IMR-90 (cell line): ENCODE data around the gene MYNN. TPM values are rescaled to one million over a fixed set of nuclear protein-coding genes. Genes with fewer than 3 reads are reported as not detected.

ENCODE experiments used
- ATAC-seq: fragments of 200-7000 bp; cut with Tn5 transposase; 2 replicates; pipeline ENCODE4 v1.9.1; 2020; ENCODE audit warnings: low read depth, mild to moderate bottlenecking, moderate library complexity
- BruUV-seq: library from RNA; stranded (reverse); fragments of 400-500 nt; replicated peaks from 2 replicates; lab custom pipeline; 2021; lab: Mats Ljungman, UMichigan
- CTCF ChIA-PET: fragments of 300-600 bp; formaldehyde crosslinking; extraction: SDS; loops from one replicate; lab custom pipeline; 2021; ENCODE audit warnings: antibody characterized with exemption; lab: Yijun Ruan, JAX
- POLR2A ChIA-PET: fragments of 300-600 bp; sonication (Branson Sonifier 250); formaldehyde crosslinking; loops from one replicate; lab custom pipeline; 2022; ENCODE audit warnings: antibody characterized with exemption; ENCODE audit not compliant: unreplicated experiment; lab: Charles Lee
- DNase-seq: peaks from one replicate; pipeline ENCODE4 v3.0.0; 2013
- H2AFZ ChIP-seq: replicated peaks from 2 replicates; pipeline ENCODE3; 2013; ENCODE audit warnings: low read length, mild to moderate bottlenecking; ENCODE audit not compliant: poor library complexity
- H2AK5ac ChIP-seq: 2 replicates; pipeline ENCODE4 v1.6.1; 2013; ENCODE audit warnings: low read depth, low read length, inconsistent platforms
- H2AK9ac ChIP-seq: replicated peaks from 2 replicates; pipeline ENCODE3; 2013; ENCODE audit warnings: mild to moderate bottlenecking, low read depth, low read length, moderate library complexity; ENCODE audit not compliant: poor library complexity
- H2BK120ac ChIP-seq: 2 replicates; pipeline ENCODE4 v1.6.1; 2013; ENCODE audit warnings: low read depth, low read length, inconsistent platforms
- H2BK15ac ChIP-seq: 3 replicates; pipeline ENCODE4 v1.6.1; 2013; ENCODE audit warnings: low read depth, low read length, inconsistent platforms
- H2BK20ac ChIP-seq: 2 replicates; pipeline ENCODE4 v1.6.1; 2013; ENCODE audit warnings: low read depth, mild to moderate bottlenecking, inconsistent platforms, low read length, moderate library complexity
- H2BK5ac ChIP-seq: 2 replicates; pipeline ENCODE4 v1.6.1; 2013; ENCODE audit warnings: mild to moderate bottlenecking, low read depth, low read length, inconsistent platforms; ENCODE audit not compliant: poor library complexity, severe bottlenecking
- H3K14ac ChIP-seq: replicated peaks from 2 replicates; pipeline ENCODE4 v1.6.1; 2013; ENCODE audit warnings: low read depth, low read length, inconsistent platforms
- H3K18ac ChIP-seq: 2 replicates; pipeline ENCODE4 v1.6.1; 2013; ENCODE audit warnings: low read depth, low read length, control low read depth
- H3K23ac ChIP-seq: 2 replicates; pipeline ENCODE4 v1.6.1; 2013; ENCODE audit warnings: low read depth, low read length, inconsistent platforms
- H3K27ac ChIP-seq: 2 replicates; pipeline ENCODE4 v1.5.1; 2013; ENCODE audit warnings: mild to moderate bottlenecking, control low read depth, low read length; ENCODE audit not compliant: insufficient read depth
- H3K27me3 ChIP-seq: 2 replicates; pipeline ENCODE4 v1.6.1; 2013; ENCODE audit warnings: low read length; ENCODE audit not compliant: control insufficient read depth, insufficient read depth
- H3K36me3 ChIP-seq: 2 replicates; pipeline ENCODE4 v1.6.1; 2013; ENCODE audit warnings: low read length, mixed read lengths; ENCODE audit not compliant: control insufficient read depth, insufficient read depth
- H3K4ac ChIP-seq: 2 replicates; pipeline ENCODE4 v1.6.1; 2013; ENCODE audit warnings: low read depth, low read length, inconsistent platforms
- H3K4me1 ChIP-seq: 2 replicates; pipeline ENCODE4 v1.6.1; 2013; ENCODE audit warnings: low read length, mixed read lengths; ENCODE audit not compliant: control insufficient read depth, insufficient read depth
- H3K4me2 ChIP-seq: 2 replicates; pipeline ENCODE4 v1.6.1; 2013; ENCODE audit warnings: low read depth, mild to moderate bottlenecking, control low read depth, low read length, moderate library complexity
- H3K4me3 ChIP-seq: 2 replicates; pipeline ENCODE4 v1.5.1; 2013; ENCODE audit warnings: low read depth, mild to moderate bottlenecking, control low read depth, low read length, moderate library complexity; ENCODE audit not compliant: insufficient read depth
- H3K56ac ChIP-seq: 2 replicates; pipeline ENCODE4 v1.6.1; 2013; ENCODE audit warnings: low read length, inconsistent platforms; ENCODE audit not compliant: insufficient read depth; ENCODE audit errors: extremely low read depth
- H3K79me1 ChIP-seq, 2 experiments: 2 replicates each; pipeline ENCODE4 v1.6.1; 2013; ENCODE audit warnings: low read length in 2 of 2, inconsistent platforms in 1 of 2, low read depth in 1 of 2
- H3K9ac ChIP-seq: 2 replicates; pipeline ENCODE4 v1.6.1; 2013; ENCODE audit warnings: low read depth, low read length, control low read depth
- H3K9me1 ChIP-seq: 2 replicates; pipeline ENCODE4 v1.6.1; 2013; ENCODE audit warnings: low read length, inconsistent platforms; ENCODE audit not compliant: insufficient read depth
- H3K9me3 ChIP-seq: 2 replicates; pipeline ENCODE4 v1.6.1; 2013; ENCODE audit warnings: low read length; ENCODE audit not compliant: control insufficient read depth, insufficient read depth
- H4K20me1 ChIP-seq: 2 replicates; pipeline ENCODE4 v1.6.1; 2013; ENCODE audit warnings: low read length, inconsistent platforms; ENCODE audit not compliant: insufficient read depth
- H4K5ac ChIP-seq: 2 replicates; pipeline ENCODE4 v1.6.1; 2013; ENCODE audit warnings: mild to moderate bottlenecking, low read depth, low read length, control low read depth
- H4K8ac ChIP-seq, 2 experiments: 2 replicates each; pipeline ENCODE4 v1.6.1; 2013; ENCODE audit warnings: low read depth in 2 of 2, low read length in 2 of 2, control low read depth in 1 of 2, inconsistent platforms in 1 of 2
- H4K91ac ChIP-seq: 2 replicates; pipeline ENCODE4 v1.6.1; 2013; ENCODE audit warnings: low read depth, low read length, inconsistent platforms; ENCODE audit not compliant: insufficient read depth
- CTCF ChIP-seq: conservative IDR thresholded peaks from 2 replicates; pipeline ENCODE4 v1.5.1; 2012; ENCODE audit warnings: mild to moderate bottlenecking, low read depth, low read length, improper control_type of control experiment
- ELK1 ChIP-seq: fragments of 150-350 bp; IDR thresholded peaks from 2 replicates; pipeline ENCODE4 v1.6.1; 2016; ENCODE audit warnings: low read depth, mild to moderate bottlenecking, low read length, moderate library complexity, borderline replicate concordance
- MAZ ChIP-seq: IDR thresholded peaks from 2 replicates; pipeline ENCODE4 v1.6.1; 2012; ENCODE audit warnings: low read depth, mild to moderate bottlenecking, low read length, improper control_type of control experiment, moderate library complexity, borderline replicate concordance
- MXI1 ChIP-seq: IDR thresholded peaks from 2 replicates; pipeline ENCODE4 v1.6.1; 2012; ENCODE audit warnings: low read depth, mild to moderate bottlenecking, low read length, moderate library complexity, borderline replicate concordance
- NFE2L2 ChIP-seq: fragments of 150-350 bp; IDR thresholded peaks from 2 replicates; pipeline ENCODE4 v1.6.1; 2016; ENCODE audit warnings: low read depth, mild to moderate bottlenecking, low read length
- RFX5 ChIP-seq: IDR thresholded peaks from 2 replicates; pipeline ENCODE4 v1.8.0; 2012; ENCODE audit warnings: low read depth, mild to moderate bottlenecking, low read length, moderate library complexity
- USF2 ChIP-seq: fragments of 150-350 bp; IDR thresholded peaks from 2 replicates; pipeline ENCODE4 v1.6.1; 2017; ENCODE audit warnings: mild to moderate bottlenecking, antibody characterized with exemption, low read length, low read depth
- WGBS, 2 experiments: methylation state at CpG; one replicate each; pipeline versions ENCODE4 v1.1.5 to v1.1.7; 2013; ENCODE audit warnings: missing lambda C conversion rate in 2 of 2; ENCODE audit not compliant: insufficient read length in 1 of 2; ENCODE audit errors: extremely low coverage in 2 of 2; 5-methylcytosine and 5-hydroxymethylcytosine counted together
- dilution Hi-C: fragments of 300-500 bp; cut with HindIII; formaldehyde crosslinking; loops from one replicate; pipeline ENCODE4 v1.14.3; 2018; ENCODE audit warnings: low sequenced_read_pairs; ENCODE audit not compliant: unreplicated experiment
- in situ Hi-C: fragments of 300-500 bp; cut with MboI; formaldehyde crosslinking; loops from 3 replicates; pipeline ENCODE4 v1.14.3; 2019; ENCODE audit warnings: low sequenced_read_pairs, inconsistent platforms, mixed read lengths
- intact Hi-C: fragments of 100-400 bp; cut with micrococcal nuclease; formaldehyde crosslinking; loops from 2 replicates; pipeline ENCODE4 v1.10.0; 2022
- polyA plus RNA-seq, 3 experiments: library from polyadenylated mRNA; depleted of rRNA; stranded (reverse); fragments of >200 nt; gene quantifications; 2 replicates each; pipeline ENCODE4 v1.2.3, GENCODE V29; 2012; ENCODE audit warnings: low replicate concordance in 1 of 3
- total RNA-seq: library from RNA; depleted of rRNA; stranded (reverse); fragments of >200 nt; gene quantifications from 2 replicates; pipeline ENCODE4 v1.2.3, GENCODE V29; 2012

MYNN gene
- total and polyA plus RNA-seq, 2 of the 4 experiments (the other 2 are of a cell fraction) = 11.8 to 26.9 TPM

- Histone ChIP-seq H3K79me1 (peaks cover 0 to 3% of the 10 kb centered on the region in 2 experiments; a peak in 1 of 4 replicates), H3K9ac (no peak overlapping the region), H3K9me3 (no peaks in the 10 kb centered on the region), H2AK5ac (no peak overlapping the region), H3K14ac (peak overlapping the region; percentile 55), H3K4me1 (peaks cover 6% of the 10 kb centered on the region), H2BK5ac (no peak overlapping the region), H4K5ac (peak overlapping the region; percentile 35), H3K27me3 (no peaks in the 10 kb centered on the region), H4K20me1 (no peaks in the 10 kb centered on the region), H3K23ac (peak overlapping the region; percentile 80; the same call in 1 of the 2 replicates), H3K4me3 (no peak overlapping the region), H2AK9ac (peak overlapping the region; percentile 95), H2AFZ (peak overlapping the region; percentile 99), H3K4me2 (no peak overlapping the region; the same call in 1 of the 2 replicates), H4K8ac (peak overlapping the region; percentile 62 to 70; a peak in 3 of 4 replicates), H3K9me1 (peaks cover 9% of the 10 kb centered on the region), H2BK120ac (peak overlapping the region; percentile 33), H3K56ac (no peak overlapping the region), H4K91ac (peak overlapping the region; percentile 48; the same call in 1 of the 2 replicates), H3K18ac (no peak overlapping the region), H2BK15ac (0 out of 3 replicates have a peak overlapping the region, but pooled peaks have one; percentile 60), H3K36me3 (no peaks in the 10 kb centered on the region), H2BK20ac (no peak overlapping the region), H3K4ac (peak overlapping the region; percentile 63), H3K27ac (no peak overlapping the region)
- intact Hi-C loops = loop anchor here (5.0 kb wide), 1 partner anchor 36 kb away; no protein-coding TSS in a partner anchor
- dilution Hi-C loops = no loop called here
- ATAC-seq = no peak
- POLR2A ChIA-PET = no interaction called here
- no CpG with 5 or more reads among the region's 8 CpGs for WGBS, 2 experiments
- BruUV-seq = no TSS peak
- no peak for DNase-seq
- CTCF ChIA-PET = no interaction called here
- TF ChIP-seq USF2 = no peak
- no peak for TF ChIP-seq MAZ
- no peak for TF ChIP-seq ELK1
- TF ChIP-seq MXI1 = no peak
- TF ChIP-seq RFX5 = no peak
- no peak for TF ChIP-seq CTCF
- TF ChIP-seq NFE2L2 = no peak
- in situ Hi-C loops = no loop called here
Observed at GRCh38 chr3:169813278-169813677, 40.1 kb downstream of the MYNN start.
